ENCODE data around the gene DTX3.
"Not testable (repeated sequence)": the region's sequence is repeated elsewhere in the genome, so short reads cannot be mapped to it uniquely, and the experiment has no call there.

The DTX3 gene

DNA sequence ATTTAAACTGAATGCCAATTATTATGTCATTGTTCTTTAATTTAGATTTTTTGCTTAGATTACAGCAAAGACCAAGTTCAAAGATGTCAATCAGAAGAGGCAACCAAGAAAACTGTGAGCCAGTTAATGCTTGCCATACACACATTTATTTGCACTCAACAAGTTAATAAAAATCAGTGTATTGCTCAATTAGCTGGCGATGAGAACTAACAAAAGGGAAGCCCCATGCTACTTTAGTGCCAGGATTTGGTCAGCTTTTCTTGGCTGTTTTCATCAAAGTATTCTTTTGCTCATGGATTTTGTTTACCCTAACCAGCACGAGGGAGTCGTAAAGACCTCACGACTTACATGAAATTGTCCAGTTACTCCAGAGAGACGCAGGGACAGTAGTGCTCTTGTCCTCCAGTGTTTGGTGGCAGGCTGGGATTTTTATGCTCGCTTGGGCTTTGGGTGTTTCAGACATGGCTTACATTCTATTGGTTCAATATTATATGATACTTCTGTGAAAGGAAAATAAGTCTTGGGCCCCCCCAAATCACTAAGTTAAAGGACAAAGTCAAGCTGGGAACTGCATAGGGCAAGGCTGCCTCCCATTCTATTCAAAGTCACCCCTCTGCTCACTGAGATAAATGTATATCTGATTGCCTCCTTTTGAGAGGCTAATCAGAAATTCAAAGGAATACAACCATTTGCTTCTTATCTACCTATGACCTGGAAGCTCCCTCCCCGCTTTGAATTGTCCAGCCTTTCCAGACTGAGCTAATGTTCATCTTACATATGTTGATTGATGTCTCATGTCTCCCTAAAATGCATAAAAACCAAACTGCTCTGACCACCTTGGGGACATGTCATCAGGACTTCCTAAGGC lies 35.8 kb downstream of the DTX3 start:
- peaks cover 0 to 3% (median 0%) of the 10 kb centered on the region in 5 donors for H3K4me1 ChIP-seq (ENCODE audit: control insufficient read depth in 5 of 5, insufficient read depth in 5 of 5, low read length in 5 of 5)
- no peak overlapping the region for H3K4me3 ChIP-seq (ENCODE audit: low read depth in 1 of 5, low read length in 5 of 5)
- no peak overlapping the region for H3K9ac ChIP-seq (ENCODE audit: low read length in 5 of 5)
- no peaks in the 10 kb centered on the region for H3K36me3 ChIP-seq (ENCODE audit: control insufficient read depth in 5 of 5, insufficient read depth in 5 of 5, low read length in 5 of 5)
- peaks cover 0 to 9% (median 4%) of the 10 kb centered on the region in 5 donors for H3K27me3 ChIP-seq (ENCODE audit: control insufficient read depth in 5 of 5, insufficient read depth in 4 of 5, low read length in 5 of 5)
- H3K27ac ChIP-seq (ENCODE audit: low read depth, low read length): no peak overlapping the region
- no peaks in the 10 kb centered on the region for H3K9me3 ChIP-seq (ENCODE audit: control insufficient read depth in 5 of 5, low read length in 5 of 5)

DNA sequence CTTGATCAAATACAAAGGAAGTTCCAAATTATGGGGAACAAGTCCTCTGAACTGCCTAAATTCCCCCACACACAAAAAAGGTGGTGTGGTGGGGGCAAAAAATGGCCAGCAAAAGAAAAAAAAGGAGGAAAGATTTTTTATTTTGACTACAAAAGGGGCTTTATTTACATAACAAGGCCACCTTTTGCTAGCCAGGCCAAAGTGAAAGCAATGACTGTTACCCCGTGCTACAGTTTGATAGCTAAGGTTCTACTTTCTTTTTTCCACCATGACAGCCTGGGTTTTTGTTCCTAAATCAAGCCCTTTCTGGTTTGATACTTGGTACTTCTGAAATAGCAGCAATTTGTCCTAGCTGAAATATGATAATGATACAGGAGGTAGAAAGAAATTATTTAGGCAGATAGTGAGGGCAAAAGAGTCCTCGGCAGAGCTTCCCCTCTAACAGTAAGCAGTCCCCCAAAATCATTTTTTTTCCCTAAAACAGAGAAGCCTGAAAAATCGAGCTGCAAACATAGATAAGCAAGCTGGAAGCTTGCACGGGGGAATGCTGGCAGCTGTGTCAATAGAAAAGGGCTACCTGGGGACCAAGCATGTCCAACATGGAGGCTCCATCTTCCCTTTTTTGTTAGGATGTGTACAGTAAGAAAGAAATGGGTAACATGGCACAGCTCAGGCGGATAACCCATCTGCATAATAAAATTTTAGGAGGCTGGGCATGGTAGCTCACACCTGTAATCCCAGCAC lies 37.2 kb downstream of the DTX3 start:
- H3K27ac ChIP-seq (ENCODE audit: low read depth, low read length): no peak overlapping the region
- no peak overlapping the region for H3K9ac ChIP-seq (ENCODE audit: low read length in 5 of 5)
- no peak overlapping the region for H3K4me3 ChIP-seq (ENCODE audit: low read depth in 1 of 5, low read length in 5 of 5)
- H3K36me3 ChIP-seq (ENCODE audit: control insufficient read depth in 5 of 5, insufficient read depth in 5 of 5, low read length in 5 of 5): no peaks in the 10 kb centered on the region
- H3K27me3 ChIP-seq (ENCODE audit: control insufficient read depth in 5 of 5, insufficient read depth in 4 of 5, low read length in 5 of 5): peaks cover 0 to 9% (median 4%) of the 10 kb centered on the region in 5 donors
- H3K9me3 ChIP-seq (ENCODE audit: control insufficient read depth in 5 of 5, low read length in 5 of 5): peaks cover 0 to 7% (median 6%) of the 10 kb centered on the region in 5 donors
- H3K4me1 ChIP-seq (ENCODE audit: control insufficient read depth in 5 of 5, insufficient read depth in 5 of 5, low read length in 5 of 5): peaks cover 0 to 3% (median 0%) of the 10 kb centered on the region in 5 donors

DNA sequence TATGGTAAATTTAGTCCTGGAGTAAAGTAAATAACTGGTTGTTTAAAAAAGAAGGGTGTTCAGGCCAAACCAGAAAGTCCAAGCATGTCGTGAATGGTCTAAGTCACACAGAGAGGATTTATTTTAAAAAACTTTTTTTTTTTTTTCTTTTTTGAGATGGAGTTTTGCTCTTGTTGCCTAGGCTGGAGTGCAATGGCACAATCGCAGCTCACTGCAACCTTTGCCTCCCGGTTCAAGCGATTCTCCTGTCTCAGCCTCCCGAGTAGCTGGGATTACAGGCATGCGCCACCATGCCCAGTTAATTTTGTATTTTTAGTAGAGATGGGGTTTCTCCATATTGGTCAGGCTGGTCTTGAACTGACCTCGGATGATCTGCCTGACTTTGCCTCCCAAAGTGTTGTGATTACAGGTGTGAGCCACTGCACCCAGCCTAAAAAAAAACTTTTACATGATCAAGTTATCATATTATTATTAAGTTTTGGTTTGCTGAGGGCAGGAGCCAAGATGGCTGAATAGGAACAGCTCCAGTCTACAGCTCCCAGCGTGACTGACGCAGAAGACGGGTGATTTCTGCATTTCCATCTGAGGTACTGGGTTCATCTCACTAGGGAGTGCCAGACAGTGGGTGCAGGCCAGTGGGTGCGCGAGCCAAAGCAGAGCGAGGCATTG lies 41.5 kb downstream of the DTX3 start:
- not testable (repeated sequence) for H3K27ac ChIP-seq (ENCODE audit: low read depth, low read length); H3K36me3 ChIP-seq (ENCODE audit: control insufficient read depth in 5 of 5, insufficient read depth in 5 of 5, low read length in 5 of 5); H3K9ac ChIP-seq (ENCODE audit: low read length in 5 of 5); H3K9me3 ChIP-seq (ENCODE audit: control insufficient read depth in 5 of 5, low read length in 5 of 5); H3K27me3 ChIP-seq (ENCODE audit: control insufficient read depth in 5 of 5, insufficient read depth in 4 of 5, low read length in 5 of 5); H3K4me1 ChIP-seq (ENCODE audit: control insufficient read depth in 5 of 5, insufficient read depth in 5 of 5, low read length in 5 of 5); H3K4me3 ChIP-seq (ENCODE audit: low read depth in 1 of 5, low read length in 5 of 5)

DNA sequence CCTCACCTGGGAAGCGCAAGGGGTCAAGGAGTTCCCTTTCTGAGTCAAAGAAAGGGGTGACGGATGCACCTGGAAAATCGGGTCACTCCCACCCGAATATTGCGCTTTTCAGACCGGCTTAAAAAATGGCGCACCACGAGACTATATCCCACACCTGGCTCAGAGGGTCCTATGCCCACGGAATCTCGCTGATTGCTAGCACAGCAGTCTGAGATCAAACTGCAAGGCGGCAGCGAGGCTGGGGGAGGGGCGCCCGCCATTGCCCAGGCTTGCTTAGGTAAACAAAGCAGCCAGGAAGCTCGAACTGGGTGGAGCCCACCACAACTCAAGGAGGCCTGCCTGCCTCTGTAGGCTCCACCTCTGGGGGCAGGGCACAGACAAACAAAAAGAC lies 42.0 kb downstream of the DTX3 start:
- not testable (repeated sequence) for H3K27me3 ChIP-seq (ENCODE audit: control insufficient read depth in 5 of 5, insufficient read depth in 4 of 5, low read length in 5 of 5); H3K4me1 ChIP-seq (ENCODE audit: control insufficient read depth in 5 of 5, insufficient read depth in 5 of 5, low read length in 5 of 5); H3K9ac ChIP-seq (ENCODE audit: low read length in 5 of 5); H3K36me3 ChIP-seq (ENCODE audit: control insufficient read depth in 5 of 5, insufficient read depth in 5 of 5, low read length in 5 of 5); H3K4me3 ChIP-seq (ENCODE audit: low read depth in 1 of 5, low read length in 5 of 5); H3K9me3 ChIP-seq (ENCODE audit: control insufficient read depth in 5 of 5, low read length in 5 of 5); H3K27ac ChIP-seq (ENCODE audit: low read depth, low read length)

DNA sequence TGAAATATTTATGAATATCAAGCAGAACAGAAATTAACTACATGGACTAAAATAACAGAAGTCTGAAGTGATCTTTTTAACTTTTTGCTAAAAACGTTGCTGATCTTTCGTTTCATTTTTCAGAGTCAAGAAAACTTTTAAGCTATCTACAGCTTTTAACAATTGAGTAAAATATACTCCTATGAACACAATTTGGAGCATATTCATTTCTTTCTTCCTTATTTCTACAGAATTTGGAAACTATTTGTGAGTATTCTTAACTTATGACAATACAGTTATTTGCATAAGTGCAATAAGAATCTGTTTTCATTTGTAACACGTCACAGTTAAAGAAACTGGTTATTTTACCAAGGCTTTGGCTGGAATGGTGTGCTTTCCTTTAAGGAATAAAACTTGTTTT lies 49.4 kb downstream of the DTX3 start:
- no peaks in the 10 kb centered on the region for H3K9me3 ChIP-seq (ENCODE audit: control insufficient read depth in 5 of 5, low read length in 5 of 5)
- no peak overlapping the region for H3K9ac ChIP-seq (ENCODE audit: low read length in 5 of 5)
- H3K4me3 ChIP-seq (ENCODE audit: low read depth in 1 of 5, low read length in 5 of 5): no peak overlapping the region
- H3K4me1 ChIP-seq (ENCODE audit: control insufficient read depth in 5 of 5, insufficient read depth in 5 of 5, low read length in 5 of 5): peaks cover 0 to 5% (median 2%) of the 10 kb centered on the region in 5 donors
- no peak overlapping the region for H3K27ac ChIP-seq (ENCODE audit: low read depth, low read length)
- no peaks in the 10 kb centered on the region for H3K27me3 ChIP-seq (ENCODE audit: control insufficient read depth in 5 of 5, insufficient read depth in 4 of 5, low read length in 5 of 5)
- no peaks in the 10 kb centered on the region for H3K36me3 ChIP-seq (ENCODE audit: control insufficient read depth in 5 of 5, insufficient read depth in 5 of 5, low read length in 5 of 5)

DNA sequence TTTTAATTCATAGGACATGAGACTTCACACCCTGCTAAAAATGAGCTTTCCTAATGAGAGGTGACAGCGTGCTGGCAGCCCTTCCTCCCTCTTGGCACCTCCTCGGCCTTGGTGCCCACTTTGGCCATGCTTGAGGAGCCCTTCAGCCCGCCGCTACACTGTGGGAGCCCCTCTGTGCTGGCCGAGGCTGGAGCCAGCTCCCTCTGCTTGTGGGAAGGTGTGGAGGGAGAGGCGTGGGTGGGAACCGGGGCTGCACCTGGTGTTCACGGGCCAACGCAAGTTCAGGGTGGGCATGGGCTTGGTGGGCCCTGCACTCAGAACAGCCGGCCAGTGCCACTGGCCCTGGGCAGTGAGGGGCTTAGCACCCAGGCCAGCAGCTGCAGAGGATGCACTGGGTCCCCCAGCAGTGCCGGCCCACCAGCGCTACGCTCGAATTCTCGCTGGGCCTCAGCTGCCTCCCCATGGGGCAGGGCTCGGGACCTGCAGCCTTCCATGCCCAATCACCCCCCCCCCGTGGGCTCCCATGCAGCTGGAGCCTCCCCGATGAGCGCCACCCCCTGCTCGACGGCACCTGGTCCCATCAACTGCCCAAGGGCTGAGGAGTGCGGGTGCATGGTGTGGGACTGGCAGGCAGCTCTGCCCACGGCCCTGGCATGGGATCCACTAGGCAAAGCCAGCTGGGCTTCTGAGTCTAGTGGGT lies 51.1 kb downstream of the DTX3 start:
- H3K4me1 ChIP-seq (ENCODE audit: control insufficient read depth in 5 of 5, insufficient read depth in 5 of 5, low read length in 5 of 5): peaks cover 0 to 5% (median 2%) of the 10 kb centered on the region in 5 donors
- H3K27ac ChIP-seq (ENCODE audit: low read depth, low read length): no peak overlapping the region
- H3K9ac ChIP-seq (ENCODE audit: low read length in 5 of 5): no peak overlapping the region
- no peaks in the 10 kb centered on the region for H3K9me3 ChIP-seq (ENCODE audit: control insufficient read depth in 5 of 5, low read length in 5 of 5)
- no peak overlapping the region for H3K4me3 ChIP-seq (ENCODE audit: low read depth in 1 of 5, low read length in 5 of 5)
- no peaks in the 10 kb centered on the region for H3K27me3 ChIP-seq (ENCODE audit: control insufficient read depth in 5 of 5, insufficient read depth in 4 of 5, low read length in 5 of 5)
- H3K36me3 ChIP-seq (ENCODE audit: control insufficient read depth in 5 of 5, insufficient read depth in 5 of 5, low read length in 5 of 5): no peaks in the 10 kb centered on the region

DNA sequence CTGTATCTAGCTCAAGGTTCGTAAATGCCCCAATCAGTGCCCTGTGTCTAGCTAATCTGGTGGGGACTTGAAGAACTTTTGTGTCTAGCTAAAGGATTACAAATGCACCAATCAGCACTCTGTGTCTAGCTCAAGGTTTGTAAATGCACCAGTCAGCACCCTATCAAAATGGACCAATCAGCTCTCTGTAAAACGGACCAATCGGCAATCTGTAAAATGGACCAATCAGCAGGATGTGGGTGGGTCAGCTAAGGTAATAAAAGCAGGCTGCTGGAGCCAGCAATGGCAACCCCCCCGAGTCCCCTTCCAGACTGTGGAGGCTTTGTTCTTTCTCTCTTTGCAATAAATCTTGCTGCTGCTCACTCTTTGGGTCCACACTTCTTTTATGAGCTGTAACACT lies 51.8 kb downstream of the DTX3 start:
- not testable (repeated sequence) for H3K36me3 ChIP-seq (ENCODE audit: control insufficient read depth in 5 of 5, insufficient read depth in 5 of 5, low read length in 5 of 5); H3K4me1 ChIP-seq (ENCODE audit: control insufficient read depth in 5 of 5, insufficient read depth in 5 of 5, low read length in 5 of 5); H3K9ac ChIP-seq (ENCODE audit: low read length in 5 of 5); H3K9me3 ChIP-seq (ENCODE audit: control insufficient read depth in 5 of 5, low read length in 5 of 5); H3K4me3 ChIP-seq (ENCODE audit: low read depth in 1 of 5, low read length in 5 of 5); H3K27ac ChIP-seq (ENCODE audit: low read depth, low read length); H3K27me3 ChIP-seq (ENCODE audit: control insufficient read depth in 5 of 5, insufficient read depth in 4 of 5, low read length in 5 of 5)

DNA sequence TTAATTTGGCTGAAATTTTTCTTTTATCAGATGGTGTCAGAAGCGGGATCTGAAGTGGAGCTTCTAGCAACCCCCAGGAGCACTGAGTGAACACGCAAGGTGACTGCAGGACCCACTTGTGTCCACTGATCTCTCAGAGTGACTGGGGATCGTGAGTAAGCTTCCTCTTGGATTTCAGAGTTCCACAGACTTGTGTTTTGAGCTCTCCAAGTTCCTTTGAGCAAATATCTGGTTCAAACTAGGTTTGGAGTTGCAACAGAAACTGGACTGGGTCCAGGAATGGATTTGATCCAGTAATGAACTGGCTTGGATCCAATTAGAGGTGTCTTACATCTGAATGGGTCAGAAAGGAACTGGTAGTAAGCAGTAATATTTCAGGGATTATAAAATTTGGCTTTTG lies 53.1 kb downstream of the DTX3 start:
- Histone ChIP-seq H3K9ac (ENCODE audit: low read length in 5 of 5) (no peak overlapping the region), H3K36me3 (ENCODE audit: control insufficient read depth in 5 of 5, insufficient read depth in 5 of 5, low read length in 5 of 5) (no peaks in the 10 kb centered on the region), H3K4me3 (ENCODE audit: low read depth in 1 of 5, low read length in 5 of 5) (no peak overlapping the region), H3K9me3 (ENCODE audit: control insufficient read depth in 5 of 5, low read length in 5 of 5) (peaks cover 0 to 4% (median 0%) of the 10 kb centered on the region in 5 donors), H3K27me3 (ENCODE audit: control insufficient read depth in 5 of 5, insufficient read depth in 4 of 5, low read length in 5 of 5) (no peaks in the 10 kb centered on the region), H3K27ac (ENCODE audit: low read depth, low read length) (no peak overlapping the region), H3K4me1 (ENCODE audit: control insufficient read depth in 5 of 5, insufficient read depth in 5 of 5, low read length in 5 of 5) (peaks cover 0 to 5% (median 2%) of the 10 kb centered on the region in 5 donors)

DNA sequence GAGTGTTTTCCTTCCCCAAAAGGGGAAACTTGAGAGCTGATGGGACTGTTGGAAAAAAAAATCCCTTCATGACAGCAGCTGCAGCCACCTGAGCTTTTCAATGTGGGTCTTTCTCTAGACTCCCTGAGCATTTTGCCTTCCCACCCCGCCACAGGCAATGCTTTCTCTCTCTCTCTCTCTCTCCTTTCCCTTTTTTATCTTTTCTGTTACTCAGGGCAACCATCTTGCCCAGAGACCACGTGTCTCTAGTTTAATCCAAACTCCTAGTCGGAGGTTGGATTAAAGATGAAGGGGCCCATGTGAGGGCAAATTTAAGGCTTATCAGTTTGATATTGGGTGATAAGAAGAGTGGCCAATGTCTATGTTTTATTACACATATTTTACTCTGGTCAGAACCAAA lies 54.3 kb downstream of the DTX3 start:
- Histone ChIP-seq H3K4me1 (ENCODE audit: control insufficient read depth in 5 of 5, insufficient read depth in 5 of 5, low read length in 5 of 5) (peaks cover 0 to 5% (median 2%) of the 10 kb centered on the region in 5 donors), H3K27me3 (ENCODE audit: control insufficient read depth in 5 of 5, insufficient read depth in 4 of 5, low read length in 5 of 5) (no peaks in the 10 kb centered on the region), H3K9ac (ENCODE audit: low read length in 5 of 5) (no peak overlapping the region), H3K4me3 (ENCODE audit: low read depth in 1 of 5, low read length in 5 of 5) (no peak overlapping the region), H3K9me3 (ENCODE audit: control insufficient read depth in 5 of 5, low read length in 5 of 5) (peaks cover 0 to 4% (median 0%) of the 10 kb centered on the region in 5 donors), H3K36me3 (ENCODE audit: control insufficient read depth in 5 of 5, insufficient read depth in 5 of 5, low read length in 5 of 5) (no peaks in the 10 kb centered on the region), H3K27ac (ENCODE audit: low read depth, low read length) (no peak overlapping the region)
